Gastroesophageal sphincter (tissue), 3 donors: Measurements from ENCODE around the gene KLHL28.

Experiments used
- CTCF ChIP-seq, 4 experiments: fragments of 200-600 bp in 2 of 4; fragments of 450-650 bp in 2 of 4; sonication (generic) in 1 of 4; IDR thresholded peaks; one replicate each; pipeline ENCODE4 v1.5.1; 2017 to 2019; ENCODE audit warnings: antibody characterized with exemption in 4 of 4, mild to moderate bottlenecking in 2 of 4, moderate library complexity in 2 of 4
- EP300 ChIP-seq: sonication (generic); formaldehyde crosslinking; IDR thresholded peaks from one replicate; pipeline ENCODE4 v1.6.1; 2017; ENCODE audit warnings: antibody characterized with exemption, mild to moderate bottlenecking
- POLR2A ChIP-seq, 2 donors: fragments of 450-650 bp; IDR thresholded peaks; one replicate each; pipeline ENCODE4 v1.6.1; 2017; ENCODE audit warnings: antibody characterized with exemption in 2 of 2, mild to moderate bottlenecking in 2 of 2, moderate library complexity in 1 of 2

DNA sequence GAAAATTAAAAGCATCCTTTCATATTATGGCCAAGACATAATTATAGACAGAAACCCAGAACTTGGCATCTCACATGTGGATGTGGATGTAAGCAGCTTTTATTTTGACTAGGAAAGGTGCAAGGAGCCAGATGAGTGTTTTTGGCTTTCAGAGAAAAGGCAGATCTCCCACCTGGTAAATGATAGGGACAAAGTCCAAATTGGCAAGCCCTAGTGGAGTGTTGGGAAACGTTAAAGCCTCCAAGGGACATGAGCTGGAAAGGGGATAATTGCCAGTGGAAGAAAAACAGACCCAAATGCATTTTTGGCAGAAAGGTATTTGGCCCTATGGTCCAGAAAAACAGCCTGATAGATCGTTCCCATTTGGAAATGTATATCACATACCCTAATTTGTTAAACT is 60.1 kb downstream of the KLHL28 start:
- no peak for TF ChIP-seq CTCF (IDR thresholded peaks at IDR 0.05)
- TF ChIP-seq POLR2A (IDR thresholded peaks at IDR 0.05): no peak
- no peak for TF ChIP-seq EP300
